Raji (cell line): ENCODE results near the gene CDK2AP2.
A peak's percentile ranks its signal among the peaks of the same experiment; 100 is the strongest.

Experiments used
- POLR2A ChIP-seq: IDR thresholded peaks from 2 replicates; pipeline ENCODE4 v1.6.1; 2011; ENCODE audit warnings: low read depth, low read length, control low read depth; ENCODE audit not compliant: insufficient read depth

CDK2AP2 gene

DNA sequence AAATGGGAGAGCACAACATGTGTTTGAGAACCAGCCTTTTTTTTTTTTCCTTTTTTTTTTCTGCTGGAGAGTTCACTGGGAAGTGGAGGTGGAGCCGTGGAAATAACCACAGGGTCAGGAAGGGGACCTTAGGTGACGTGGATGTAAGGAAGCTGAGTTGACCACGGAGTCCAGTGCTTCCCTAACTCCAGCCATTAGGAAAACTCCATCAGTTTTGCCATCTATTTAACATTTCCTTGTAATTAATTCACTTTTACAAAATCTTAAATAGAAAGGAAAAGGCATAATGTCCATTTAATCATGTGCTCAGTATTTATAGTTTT lies 2.0 kb upstream of the CDK2AP2 start:
- no peak for TF ChIP-seq POLR2A

- peak; percentile 38; the same call in 1 of the 2 replicates for TF ChIP-seq POLR2A
Observed at GRCh38 chr11:67508486-67509121, 642 bp upstream of the CDK2AP2 start.

- TF ChIP-seq POLR2A = no peak
Observed at GRCh38 chr11:67507242-67507863, 609 bp downstream of the CDK2AP2 start.

- TF ChIP-seq POLR2A = no peak
Observed at GRCh38 chr11:67506426-67507051, 1.4 kb downstream of the CDK2AP2 start.

DNA sequence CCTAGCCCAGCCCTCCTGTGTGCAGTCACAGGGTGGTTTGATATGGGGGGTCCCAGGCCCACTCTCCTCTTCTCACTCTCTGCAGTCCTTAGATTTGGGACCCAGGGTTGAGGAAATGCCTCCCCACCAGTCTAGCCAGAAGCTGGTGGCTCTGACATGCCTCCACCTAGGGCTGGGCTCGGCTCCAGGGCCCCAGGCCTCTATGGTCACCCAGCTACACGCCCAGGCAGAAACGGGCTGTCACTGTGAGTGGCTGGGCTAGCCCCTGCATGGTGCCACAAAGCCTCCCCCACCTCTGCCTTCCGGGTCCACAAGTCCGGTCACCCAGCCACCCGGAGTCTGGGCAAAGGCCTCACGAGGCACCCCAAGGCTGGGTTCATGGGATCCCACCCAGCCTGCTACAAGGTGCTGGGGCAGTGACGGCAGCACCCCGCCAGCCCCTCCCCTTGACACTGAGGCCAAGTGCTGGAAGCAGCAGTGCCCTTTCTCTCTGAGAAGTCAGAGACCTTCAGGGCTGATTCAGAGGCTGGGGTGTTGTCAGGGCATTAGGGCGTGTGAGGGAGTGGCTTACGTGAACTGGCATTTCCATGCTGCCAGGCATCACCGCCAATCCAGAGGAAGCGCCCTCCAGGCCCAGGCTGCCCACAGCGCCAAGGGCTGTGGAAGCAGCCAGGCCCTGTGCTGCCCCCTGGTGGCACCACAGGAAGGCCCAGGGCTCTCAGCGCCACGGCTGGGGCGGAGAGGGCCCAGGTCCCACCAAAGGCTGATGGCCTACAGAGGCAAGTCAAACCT lies 2.2 kb downstream of the CDK2AP2 start:
- TF ChIP-seq POLR2A = peak; percentile 53; the same call in 1 of the 2 replicates

GRCh38 chr11:67504950-67505581 lies 2.9 kb downstream of the CDK2AP2 start, which contains the start of gene PITPNM1:
Gene PITPNM1 (minus strand): TSS chr11:67505363. CDS start chr11:67504180, 1,183 bp downstream.
- TF ChIP-seq POLR2A = peak; percentile 67

DNA sequence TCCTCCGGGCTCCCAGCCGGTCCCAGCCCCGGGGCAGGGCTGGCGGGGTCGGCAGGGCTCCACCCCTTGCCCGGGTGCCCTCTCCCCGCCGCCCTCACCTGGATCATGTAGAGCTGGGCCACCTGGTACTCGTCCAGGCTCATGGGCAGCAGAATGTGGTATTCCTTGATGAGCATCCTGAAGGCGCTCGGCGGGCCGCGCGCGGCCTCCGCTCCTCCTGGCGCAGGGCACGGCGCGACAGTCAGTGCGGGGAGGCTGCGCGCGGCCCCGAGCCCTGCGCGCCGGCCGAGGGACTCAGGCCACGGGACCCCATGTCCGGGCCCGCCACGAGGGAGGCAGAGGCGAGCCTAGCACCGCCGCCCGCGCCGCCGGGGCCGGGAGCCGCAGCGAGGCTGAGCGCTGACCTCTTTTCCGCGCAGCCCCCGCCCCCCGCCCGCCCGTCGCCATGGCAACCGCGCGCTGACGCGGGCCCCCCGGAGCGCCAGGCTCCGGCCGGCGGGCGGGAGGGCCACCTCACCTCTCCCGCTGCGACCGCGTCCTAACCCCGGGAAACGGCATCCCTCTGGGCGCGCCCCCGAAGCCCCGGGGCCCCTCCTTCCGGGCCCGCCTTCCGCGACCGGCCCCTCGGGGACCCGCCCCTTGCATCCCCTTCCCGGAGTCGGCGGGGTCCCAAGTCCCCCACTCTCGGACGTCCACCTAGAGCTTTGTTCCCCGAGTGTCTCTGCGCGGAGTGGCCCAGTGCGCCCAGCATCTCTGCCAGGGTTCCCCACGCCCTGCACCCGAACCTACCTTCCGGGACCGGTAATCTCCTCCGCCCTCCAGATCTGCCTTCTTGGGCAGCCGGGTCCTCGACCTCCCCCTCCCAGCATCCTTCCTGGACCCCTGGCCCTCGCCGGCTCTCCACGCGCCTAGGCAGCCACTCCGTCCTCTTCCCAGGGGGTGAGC lies 3.7 kb downstream of the CDK2AP2 start:
- no peak for TF ChIP-seq POLR2A

- no peak for TF ChIP-seq POLR2A
Observed at GRCh38 chr11:67503119-67504004, 4.6 kb downstream of the CDK2AP2 start.

- TF ChIP-seq POLR2A = no peak
Observed at GRCh38 chr11:67502328-67502979, 5.5 kb downstream of the CDK2AP2 start.

DNA sequence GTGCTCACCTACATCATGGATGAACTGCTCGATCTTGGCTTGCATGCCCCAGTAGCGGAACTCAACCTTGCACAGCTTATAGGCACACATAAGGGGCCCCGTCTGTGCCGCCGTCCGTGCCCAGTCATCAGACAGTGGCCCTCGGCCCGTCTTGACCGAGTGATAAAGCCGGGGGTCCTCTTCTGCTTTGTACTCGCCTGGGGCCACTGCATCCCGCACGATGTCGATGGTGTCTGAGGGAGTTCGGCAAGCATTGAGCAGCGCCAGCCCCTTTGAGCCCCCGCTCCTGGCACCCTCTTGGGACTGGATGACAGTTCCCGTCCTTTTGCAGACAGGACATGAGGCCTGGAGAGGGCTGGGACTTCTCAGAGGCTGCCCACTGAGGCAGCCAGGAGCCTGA lies 6.1 kb downstream of the CDK2AP2 start:
- TF ChIP-seq POLR2A = no peak

- no peak for TF ChIP-seq POLR2A
Observed at GRCh38 chr11:67500831-67501715, 6.9 kb downstream of the CDK2AP2 start.

DNA sequence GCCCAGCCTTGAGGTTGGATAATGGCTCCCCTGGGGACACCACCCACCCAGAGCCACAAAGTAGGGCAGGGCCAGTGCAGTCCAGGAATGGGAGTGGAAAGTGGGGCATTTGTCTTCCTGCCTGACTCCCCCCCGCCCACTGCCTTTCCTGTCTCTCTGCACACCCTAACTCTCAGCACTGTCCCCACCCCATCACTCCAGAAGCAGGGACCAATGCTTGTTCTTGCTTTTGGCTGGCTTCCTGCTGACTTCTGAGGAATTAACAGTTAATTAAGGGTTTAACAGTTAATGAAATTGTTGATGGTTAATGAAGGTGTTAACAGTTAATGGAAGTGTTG lies 7.5 kb downstream of the CDK2AP2 start:
- TF ChIP-seq POLR2A = no peak
